Measurements from ENCODE around the gene KLK7.

KLK7 gene

DNA sequence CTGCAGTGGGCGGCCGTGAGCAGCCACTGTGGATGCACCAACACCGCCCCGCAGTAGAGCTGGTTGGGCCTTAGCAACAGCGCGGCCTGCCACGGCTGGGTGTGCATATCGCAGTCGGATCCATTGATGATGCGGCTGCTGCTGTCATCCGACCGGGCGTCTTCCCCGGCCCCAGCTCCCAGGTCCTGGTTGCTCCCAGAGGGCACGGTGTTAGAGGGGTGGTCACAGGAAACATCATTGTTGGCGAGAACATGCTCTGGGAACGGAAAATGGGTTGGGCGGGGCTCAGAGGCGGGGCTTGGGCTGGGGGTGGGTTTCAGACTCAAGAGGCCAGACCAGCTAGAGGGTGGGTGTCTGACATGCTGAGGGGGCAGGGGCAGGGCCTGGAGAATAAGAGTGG is 33.9 kb downstream of the KLK7 start:
- no peak overlapping the region for H3K27ac Mint-ChIP-seq
- H3K4me3 Mint-ChIP-seq = no peak overlapping the region
- H3K36me3 Mint-ChIP-seq = no peaks in the 10 kb centered on the region
- no peak for DNase-seq
- CTCF ChIA-PET = no interaction called here
- H3K9me3 Mint-ChIP-seq = no peaks in the 10 kb centered on the region
- H3K4me1 Mint-ChIP-seq = no peaks in the 10 kb centered on the region
- peaks cover 6% of the 10 kb centered on the region for H3K27me3 Mint-ChIP-seq

GRCh38 chr19:50947123-50947522 is 36.6 kb downstream of the KLK7 start:
- no peak overlapping the region for H3K4me3 Mint-ChIP-seq
- CTCF ChIA-PET = interaction anchor here (0.8 to 1.1 kb wide), 2 partner anchors 17 to 146 kb away, joined by 3 read pairs; no protein-coding TSS in a partner anchor
- peaks cover 4% of the 10 kb centered on the region for H3K27me3 Mint-ChIP-seq
- H3K9me3 Mint-ChIP-seq = no peaks in the 10 kb centered on the region
- H3K27ac Mint-ChIP-seq = no peak overlapping the region
- H3K36me3 Mint-ChIP-seq = no peaks in the 10 kb centered on the region
- no peak for DNase-seq
- H3K4me1 Mint-ChIP-seq = no peaks in the 10 kb centered on the region

DNA sequence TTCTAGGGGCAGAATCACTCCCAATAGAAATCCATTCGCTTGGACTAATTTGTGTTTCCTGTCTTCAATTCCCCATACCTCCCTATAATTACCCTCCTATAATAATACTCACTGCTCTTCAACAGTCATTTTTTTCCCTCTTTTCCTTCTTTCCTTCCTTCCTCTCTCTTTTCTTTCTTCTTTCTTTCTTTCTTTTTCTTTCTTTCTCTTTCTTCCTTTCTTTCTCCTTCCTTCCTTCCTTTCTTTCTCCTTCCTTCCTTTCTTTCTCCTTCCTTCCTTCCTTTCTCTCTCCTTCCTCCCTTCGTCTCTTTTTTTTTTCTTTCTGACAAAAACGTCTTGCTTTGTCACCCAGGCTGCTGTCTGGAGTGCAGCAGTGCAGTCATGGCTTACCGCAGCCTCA is 38.9 kb downstream of the KLK7 start:
- H3K27me3 Mint-ChIP-seq = peaks cover 8% of the 10 kb centered on the region
- H3K27ac Mint-ChIP-seq = no peak overlapping the region
- no peak for DNase-seq
- H3K4me3 Mint-ChIP-seq = no peak overlapping the region
- CTCF ChIA-PET = interaction anchor here (1.6 kb wide), 1 partner anchor 12 kb away, joined by 3 read pairs; no protein-coding TSS in a partner anchor
- no peaks in the 10 kb centered on the region for H3K36me3 Mint-ChIP-seq
- no peaks in the 10 kb centered on the region for H3K4me1 Mint-ChIP-seq
- H3K9me3 Mint-ChIP-seq = no peaks in the 10 kb centered on the region

DNA sequence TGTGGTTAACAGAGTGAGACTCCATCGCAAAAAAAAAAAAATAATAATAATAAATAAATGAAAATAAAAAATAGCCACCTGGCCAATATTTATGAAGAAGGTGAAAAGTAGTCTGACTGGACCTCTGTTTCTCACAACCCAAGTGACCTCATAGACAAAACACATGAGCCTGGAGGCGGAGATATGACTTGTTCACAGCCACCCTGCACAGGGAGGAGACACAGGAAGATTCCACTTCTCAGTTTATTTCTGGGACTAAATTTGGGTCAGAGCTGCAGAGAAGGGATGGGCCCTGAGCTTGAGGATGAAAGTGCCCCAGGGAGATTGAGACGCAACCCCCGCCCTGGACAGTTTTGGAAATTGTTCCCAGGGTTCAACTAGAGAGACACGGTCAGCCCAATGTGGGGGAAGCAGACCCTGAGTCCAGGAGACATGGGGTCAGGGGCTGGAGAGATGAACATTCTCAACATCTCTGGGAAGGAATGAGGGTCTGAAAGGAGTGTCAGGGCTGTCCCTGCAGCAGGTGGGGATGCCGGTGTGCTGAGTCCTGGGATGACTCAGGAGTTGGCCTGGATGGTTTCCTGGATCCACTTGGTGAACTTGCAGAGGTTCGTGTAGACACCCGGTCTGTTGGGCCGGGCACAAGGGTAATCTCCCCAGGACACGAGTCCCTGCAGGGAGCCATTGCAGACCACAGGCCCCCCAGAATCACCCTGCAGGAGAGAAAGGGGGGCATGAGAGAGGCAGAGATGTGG is 40.5 kb downstream of the KLK7 start:
- Mint-ChIP-seq H3K36me3 (no peaks in the 10 kb centered on the region), H3K4me1 (no peaks in the 10 kb centered on the region), H3K4me3 (no peak overlapping the region), H3K9me3 (no peaks in the 10 kb centered on the region), H3K27me3 (peaks cover 8% of the 10 kb centered on the region), H3K27ac (no peak overlapping the region)
- no peak for DNase-seq
- CTCF ChIA-PET = no interaction called here

- peaks cover 8% of the 10 kb centered on the region for H3K27me3 Mint-ChIP-seq
- no peak overlapping the region for H3K27ac Mint-ChIP-seq
- CTCF ChIA-PET = no interaction called here
- no peaks in the 10 kb centered on the region for H3K9me3 Mint-ChIP-seq
- H3K4me1 Mint-ChIP-seq = no peaks in the 10 kb centered on the region
- H3K36me3 Mint-ChIP-seq = no peaks in the 10 kb centered on the region
- H3K4me3 Mint-ChIP-seq = no peak overlapping the region
- no peak for DNase-seq
Observed at GRCh38 chr19:50939596-50939995, 44.1 kb downstream of the KLK7 start.

DNA sequence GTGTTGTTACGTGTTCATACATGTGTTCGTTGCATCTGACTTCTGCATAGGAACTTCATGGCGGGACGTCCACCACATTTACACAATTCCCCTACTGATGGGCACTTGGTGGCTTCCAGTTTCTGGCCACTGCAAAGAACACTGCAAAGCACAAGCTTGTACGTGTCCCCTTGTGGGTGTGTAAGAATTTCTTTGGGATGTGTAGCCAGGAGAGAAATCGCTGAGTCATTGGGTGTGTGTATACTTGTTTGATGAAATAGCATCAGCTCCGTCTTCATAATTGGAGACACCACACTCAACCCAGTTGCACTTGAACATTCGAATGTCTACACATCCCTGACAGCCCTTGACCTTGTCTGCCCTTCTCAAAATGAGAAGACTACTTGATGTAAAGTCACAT is 50.1 kb downstream of the KLK7 start:
- Mint-ChIP-seq H3K4me1 (peaks cover 3% of the 10 kb centered on the region), H3K9me3 (no peaks in the 10 kb centered on the region), H3K36me3 (no peaks in the 10 kb centered on the region), H3K27ac (no peak overlapping the region), H3K27me3 (peaks cover 21% of the 10 kb centered on the region), H3K4me3 (no peak overlapping the region)
- DNase-seq = no peak
- CTCF ChIA-PET = interaction anchor here (0.7 to 1.0 kb wide), 2 partner anchors 9 to 85 kb away, joined by 3 to 4 read pairs; no protein-coding TSS in a partner anchor

DNA sequence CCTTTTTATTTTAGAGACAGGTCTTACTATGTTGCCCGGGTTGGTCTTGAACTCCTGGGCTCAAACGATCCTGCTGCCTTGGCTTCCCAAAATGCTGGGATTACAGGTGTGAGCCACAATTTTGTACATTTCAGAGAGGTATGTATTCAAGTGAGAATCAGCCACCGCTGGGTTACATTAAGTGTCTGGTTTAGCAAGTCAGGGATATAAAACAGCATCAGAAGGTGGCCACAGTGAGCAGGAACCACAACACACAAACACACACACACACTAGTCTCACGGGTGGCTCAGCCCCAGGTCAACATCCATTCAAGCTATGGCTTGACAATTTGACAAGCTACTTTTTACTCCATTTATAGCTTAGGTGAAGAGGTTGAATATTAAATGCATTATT is 51.0 kb downstream of the KLK7 start:
- Mint-ChIP-seq H3K27me3 (peaks cover 21% of the 10 kb centered on the region), H3K27ac (no peak overlapping the region)

GRCh38 chr19:50932018-50932689 is 51.6 kb downstream of the KLK7 start:
- H3K4me3 Mint-ChIP-seq = no peak overlapping the region
- CTCF ChIA-PET = no interaction called here
- peaks cover 21% of the 10 kb centered on the region for H3K27me3 Mint-ChIP-seq
- H3K27ac Mint-ChIP-seq = no peak overlapping the region
- no peak for DNase-seq
- no peaks in the 10 kb centered on the region for H3K36me3 Mint-ChIP-seq
- no peaks in the 10 kb centered on the region for H3K9me3 Mint-ChIP-seq
- peaks cover 3% of the 10 kb centered on the region for H3K4me1 Mint-ChIP-seq

More for the DNA sequence above, 51.0 kb downstream of the KLK7 start:
- Mint-ChIP-seq H3K4me1 (peaks cover 3% of the 10 kb centered on the region), H3K36me3 (no peaks in the 10 kb centered on the region), H3K4me3 (no peak overlapping the region), H3K9me3 (no peaks in the 10 kb centered on the region)
- DNase-seq = no peak
- CTCF ChIA-PET = interaction anchor here (0.7 kb wide), 1 partner anchor 232 kb away, joined by 3 read pairs; no protein-coding TSS in a partner anchor

- CTCF ChIA-PET = interaction anchor here (1.6 kb wide), 1 partner anchor 9 kb away, joined by 6 read pairs; no protein-coding TSS in a partner anchor
- H3K4me3 Mint-ChIP-seq = no peak overlapping the region
- H3K27ac Mint-ChIP-seq = no peak overlapping the region
- peaks cover 21% of the 10 kb centered on the region for H3K27me3 Mint-ChIP-seq
- no peaks in the 10 kb centered on the region for H3K9me3 Mint-ChIP-seq
- H3K36me3 Mint-ChIP-seq = no peaks in the 10 kb centered on the region
- DNase-seq = no peak
- H3K4me1 Mint-ChIP-seq = peaks cover 3% of the 10 kb centered on the region
Observed at GRCh38 chr19:50931023-50931422, 52.7 kb downstream of the KLK7 start.

- peaks cover 3% of the 10 kb centered on the region for H3K4me1 Mint-ChIP-seq
- H3K9me3 Mint-ChIP-seq = no peaks in the 10 kb centered on the region
- no peak for DNase-seq
- H3K27me3 Mint-ChIP-seq = peaks cover 21% of the 10 kb centered on the region
- CTCF ChIA-PET = interaction anchor here (1.0 kb wide), 1 partner anchor 168 kb away, joined by 3 read pairs; no protein-coding TSS in a partner anchor
- no peaks in the 10 kb centered on the region for H3K36me3 Mint-ChIP-seq
- no peak overlapping the region for H3K27ac Mint-ChIP-seq
- no peak overlapping the region for H3K4me3 Mint-ChIP-seq
Observed at GRCh38 chr19:50928831-50929230, 54.9 kb downstream of the KLK7 start.

Measured in activated naive CD4-positive, alpha-beta T cell treated with anti-CD3 and anti-CD28 coated beads, Interleukin-2, amount 10 ng/mL, durations not matched to agents 7 days and 5 days (primary cell).